Activated naive CD8-positive, alpha-beta T cell treated with anti-CD3 and anti-CD28 coated beads, Interleukin-2, amount 10 ng/mL, durations not matched to agents 7 days and 5 days (primary cell): ENCODE data around the gene GLRX2. TPM values are rescaled to one million over a fixed set of nuclear protein-coding genes. Genes with fewer than 3 reads are reported as not detected.

Source experiments
- ATAC-seq: fragments of 150-1000 bp; cut with Tn5 transposase; one replicate; pipeline ENCODE4 v1.10.0; 2021; ENCODE audit warnings: low read depth, moderate library complexity
- POLR2A ChIA-PET: fragments of 350-600 bp; sonication (Branson Sonifier 250); formaldehyde crosslinking; loops from one replicate; lab custom pipeline; 2021; ENCODE audit warnings: antibody characterized with exemption; lab: Charles Lee
- DNase-seq: peaks from one replicate; pipeline ENCODE4 v3.0.0; 2021
- H3K27ac Mint-ChIP-seq: one replicate; pipeline ENCODE4 v1.8.0; 2022; ENCODE audit warnings: mild to moderate bottlenecking, mixed read lengths
- H3K27me3 Mint-ChIP-seq: one replicate; pipeline ENCODE4 v1.8.0; 2022; ENCODE audit warnings: mild to moderate bottlenecking, moderate library complexity, mixed read lengths
- H3K36me3 Mint-ChIP-seq: one replicate; pipeline ENCODE4 v1.8.0; 2021; ENCODE audit warnings: mild to moderate bottlenecking, mixed read lengths
- H3K4me1 Mint-ChIP-seq: one replicate; pipeline ENCODE4 v1.8.0; 2021; ENCODE audit warnings: mixed read lengths
- H3K4me3 Mint-ChIP-seq: one replicate; pipeline ENCODE4 v1.8.0; 2022; ENCODE audit warnings: mild to moderate bottlenecking, moderate library complexity, mixed read lengths
- H3K9me3 Mint-ChIP-seq: one replicate; pipeline ENCODE4 v1.8.0; 2021; ENCODE audit warnings: mixed read lengths
- total RNA-seq, 2 experiments: library from RNA; stranded (reverse); gene quantifications; one replicate each; pipeline ENCODE4 v1.2.3, GENCODE V29; 2021

The GLRX2 gene, protein sequence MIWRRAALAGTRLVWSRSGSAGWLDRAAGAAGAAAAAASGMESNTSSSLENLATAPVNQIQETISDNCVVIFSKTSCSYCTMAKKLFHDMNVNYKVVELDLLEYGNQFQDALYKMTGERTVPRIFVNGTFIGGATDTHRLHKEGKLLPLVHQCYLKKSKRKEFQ
- total RNA-seq: 10 to 100 TPM; 18.0 to 18.3 TPM

GRCh38 chr1:193104907-193105820 is at the start of gene GLRX2:
TSS of gene GLRX2 (minus strand) at chr1:193105414. CDS start at chr1:193105382, 32 bp downstream.
- Mint-ChIP-seq H3K27me3 (peaks cover 17% of the 10 kb centered on the region), H3K27ac (peak within 1 kb of the TSS; percentile 74), H3K4me1 (peaks cover 13% of the 10 kb centered on the region), H3K36me3 (peaks cover 3% of the 10 kb centered on the region), H3K4me3 (peak within 1 kb of the TSS; percentile 92), H3K9me3 (no peaks in the 10 kb centered on the region)
- ATAC-seq: peak; percentile 93
- peak; percentile 63 for DNase-seq
- POLR2A ChIA-PET: interaction anchor here (3.2 kb wide), 1 partner anchor 47 kb away, joined by 15 read pairs; the partner anchor contains the start of genes RO60 and UCHL5

DNA sequence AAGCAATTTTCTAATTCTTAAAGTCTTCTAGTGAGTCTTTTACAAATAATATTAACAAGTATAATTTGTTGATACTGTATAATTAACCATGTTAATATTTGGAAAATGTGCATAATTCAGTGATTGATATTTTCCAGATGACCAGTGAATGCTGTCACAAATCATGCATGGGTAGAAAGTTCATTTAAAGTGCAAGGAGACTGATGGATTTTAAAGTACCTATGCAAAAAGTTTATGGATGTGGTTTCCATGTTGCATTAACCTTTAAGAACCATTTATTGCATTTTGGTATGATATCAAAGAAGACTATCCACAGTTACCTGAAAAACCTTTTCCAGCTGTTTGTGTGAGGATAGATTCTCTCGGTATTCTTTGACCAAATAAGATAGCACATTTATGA is 39.8 kb upstream of the GLRX2 start:
- Mint-ChIP-seq H3K27me3 (no peaks in the 10 kb centered on the region), H3K9me3 (no peaks in the 10 kb centered on the region), H3K4me3 (no peak overlapping the region), H3K4me1 (peaks cover 7% of the 10 kb centered on the region), H3K36me3 (peaks cover 29% of the 10 kb centered on the region), H3K27ac (no peak overlapping the region)
- POLR2A ChIA-PET: no interaction called here
- DNase-seq: no peak
- no peak for ATAC-seq

GRCh38 chr1:193144361-193144938 is 39.2 kb upstream of the GLRX2 start:
- POLR2A ChIA-PET: no interaction called here
- Mint-ChIP-seq H3K36me3 (peaks cover 35% of the 10 kb centered on the region), H3K27ac (no peak overlapping the region), H3K4me3 (no peak overlapping the region), H3K9me3 (no peaks in the 10 kb centered on the region), H3K4me1 (peaks cover 7% of the 10 kb centered on the region), H3K27me3 (no peaks in the 10 kb centered on the region)
- no peak for DNase-seq
- ATAC-seq: no peak

DNA sequence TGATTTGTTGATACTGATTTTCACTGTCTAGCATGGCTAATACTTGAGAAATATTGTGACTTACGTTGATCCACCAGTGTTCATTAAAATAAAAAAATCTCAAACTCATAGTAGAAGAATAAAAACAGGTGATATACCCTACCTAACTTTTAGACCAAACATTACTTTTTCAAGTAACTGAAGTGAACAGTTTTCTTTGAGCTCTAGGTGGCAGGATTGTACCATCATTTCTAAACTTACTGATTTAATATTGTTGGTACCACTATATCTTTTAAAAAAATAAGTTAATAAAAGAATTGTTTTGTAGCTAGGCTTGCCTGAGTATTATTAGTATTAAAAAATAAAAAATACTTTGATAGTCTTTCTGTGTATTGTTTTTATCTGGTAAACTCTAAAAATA is 38.1 kb upstream of the GLRX2 start:
- Mint-ChIP-seq H3K36me3 (peaks cover 37% of the 10 kb centered on the region), H3K27me3 (no peaks in the 10 kb centered on the region), H3K27ac (no peak overlapping the region), H3K4me3 (no peak overlapping the region), H3K9me3 (no peaks in the 10 kb centered on the region), H3K4me1 (peaks cover 7% of the 10 kb centered on the region)
- ATAC-seq (no peak), DNase-seq (no peak)
- POLR2A ChIA-PET: no interaction called here

- Mint-ChIP-seq H3K27me3 (no peaks in the 10 kb centered on the region), H3K27ac (no peak overlapping the region), H3K36me3 (peaks cover 38% of the 10 kb centered on the region), H3K4me3 (no peak overlapping the region), H3K4me1 (peaks cover 7% of the 10 kb centered on the region), H3K9me3 (no peaks in the 10 kb centered on the region)
- ATAC-seq (no peak), DNase-seq (no peak)
- POLR2A ChIA-PET: no interaction called here
These were observed 37.2 kb upstream of the GLRX2 start for GRCh38 chr1:193142409-193142808.

GRCh38 chr1:193141804-193142203 is 36.6 kb upstream of the GLRX2 start:
- no peak for DNase-seq
- no peaks in the 10 kb centered on the region for H3K9me3 Mint-ChIP-seq
- H3K36me3 Mint-ChIP-seq: peaks cover 37% of the 10 kb centered on the region
- POLR2A ChIA-PET: no interaction called here
- H3K27me3 Mint-ChIP-seq: no peaks in the 10 kb centered on the region
- H3K4me3 Mint-ChIP-seq: no peak overlapping the region
- ATAC-seq: peak; percentile 77
- H3K27ac Mint-ChIP-seq: peak overlapping the region; percentile 43
- peaks cover 7% of the 10 kb centered on the region for H3K4me1 Mint-ChIP-seq

- Mint-ChIP-seq H3K27ac (no peak overlapping the region), H3K9me3 (no peaks in the 10 kb centered on the region), H3K27me3 (no peaks in the 10 kb centered on the region), H3K36me3 (peaks cover 35% of the 10 kb centered on the region), H3K4me3 (no peak overlapping the region), H3K4me1 (peaks cover 9% of the 10 kb centered on the region)
- POLR2A ChIA-PET: no interaction called here
- ATAC-seq (no peak), DNase-seq (no peak)
These were observed 35.0 kb upstream of the GLRX2 start for GRCh38 chr1:193140254-193140653.

DNA sequence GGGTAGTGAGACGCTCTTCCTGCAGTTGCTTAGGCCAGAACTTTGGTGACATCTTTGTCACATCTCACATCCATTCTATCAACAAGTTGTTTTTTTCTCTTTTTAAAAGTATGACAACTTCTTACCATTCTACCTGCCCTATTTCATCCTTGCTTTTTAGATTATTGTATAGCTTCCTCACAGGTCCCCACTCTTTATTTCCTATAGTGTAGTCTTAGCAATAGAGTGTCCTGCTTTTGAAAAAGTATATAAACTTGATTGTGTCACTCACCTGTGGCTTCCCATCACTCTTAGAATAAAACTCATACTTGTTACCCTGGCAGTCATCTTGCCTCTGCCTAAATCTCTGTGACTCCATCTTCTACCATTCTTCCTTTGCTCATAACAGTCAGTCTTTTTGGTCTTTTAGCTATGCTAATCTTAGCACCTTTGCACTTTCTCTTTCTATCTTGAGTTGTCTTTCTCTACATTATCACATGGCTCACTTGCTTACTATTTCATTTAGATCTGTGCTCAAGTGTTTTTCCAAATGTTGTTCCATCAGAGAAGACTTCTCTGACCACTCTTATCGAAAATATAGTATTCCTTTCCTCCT is 26.1 kb upstream of the GLRX2 start:
- Mint-ChIP-seq H3K9me3 (no peaks in the 10 kb centered on the region), H3K27ac (peak overlapping the region; percentile 6), H3K36me3 (peaks cover 37% of the 10 kb centered on the region), H3K4me3 (no peak overlapping the region), H3K4me1 (peaks cover 19% of the 10 kb centered on the region), H3K27me3 (no peaks in the 10 kb centered on the region)
- DNase-seq (no peak), ATAC-seq (no peak)
- POLR2A ChIA-PET: no interaction called here

GRCh38 chr1:193125369-193125768 is 20.2 kb upstream of the GLRX2 start:
- peaks cover 14% of the 10 kb centered on the region for H3K36me3 Mint-ChIP-seq
- peaks cover 2% of the 10 kb centered on the region for H3K27me3 Mint-ChIP-seq
- H3K27ac Mint-ChIP-seq: no peak overlapping the region
- no peaks in the 10 kb centered on the region for H3K9me3 Mint-ChIP-seq
- peaks cover 30% of the 10 kb centered on the region for H3K4me1 Mint-ChIP-seq
- no peak overlapping the region for H3K4me3 Mint-ChIP-seq
- DNase-seq (no peak), ATAC-seq (no peak)
- POLR2A ChIA-PET: interaction anchor here (1.3 kb wide), 1 partner anchor 66 kb away, joined by 6 read pairs; the partner anchor contains the start of genes RO60 and UCHL5

- Mint-ChIP-seq H3K27me3 (peaks cover 13% of the 10 kb centered on the region), H3K36me3 (peaks cover 10% of the 10 kb centered on the region), H3K27ac (peak overlapping the region; percentile 23), H3K4me3 (peak overlapping the region; percentile 99), H3K9me3 (no peaks in the 10 kb centered on the region), H3K4me1 (peaks cover 28% of the 10 kb centered on the region)
- POLR2A ChIA-PET: interaction anchor here (0.6 kb wide), 1 partner anchor 54 kb away, joined by 4 read pairs; no protein-coding TSS in a partner anchor
- DNase-seq (no peak), ATAC-seq (no peak)
These were observed 18.5 kb upstream of the GLRX2 start for GRCh38 chr1:193123751-193124150.

GRCh38 chr1:193121616-193122593 is 16.7 kb upstream of the GLRX2 start, which contains the start of gene CDC73:
TSS of gene CDC73 (plus strand) at chr1:193122031. CDS start at chr1:193122201, 170 bp downstream.
- peaks cover 6% of the 10 kb centered on the region for H3K36me3 Mint-ChIP-seq
- H3K27ac Mint-ChIP-seq: peak within 1 kb of the TSS; percentile 98

DNA sequence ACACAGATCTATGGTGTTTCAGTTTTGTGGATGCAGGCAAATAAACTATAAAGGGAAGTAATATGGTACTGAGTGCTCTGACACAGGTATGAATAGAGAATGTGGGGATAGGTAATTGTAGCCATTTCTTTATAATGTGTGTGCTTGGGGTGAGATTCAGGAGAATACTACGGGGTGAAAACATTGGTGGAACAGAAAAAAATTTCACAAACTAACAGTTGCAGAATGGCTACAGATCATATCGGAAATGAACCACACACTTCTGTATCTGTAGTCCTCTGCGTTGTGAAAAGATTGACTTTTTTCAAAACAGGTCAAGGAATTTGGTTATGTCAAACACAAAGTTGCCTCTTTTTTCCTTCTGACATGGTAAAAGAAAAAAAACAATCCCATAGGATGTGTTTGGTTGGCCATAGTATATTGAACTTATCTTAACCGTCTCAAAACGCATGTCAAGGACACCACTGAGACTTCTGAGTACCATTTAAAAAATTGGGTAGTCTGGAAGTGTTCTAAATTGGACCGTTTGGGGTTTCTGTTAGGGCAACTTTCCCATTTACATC is 15.5 kb upstream of the GLRX2 start:
- Mint-ChIP-seq H3K4me3 (peak overlapping the region; percentile 99), H3K27ac (peak overlapping the region; percentile 98), H3K27me3 (peaks cover 23% of the 10 kb centered on the region), H3K36me3 (peaks cover 2% of the 10 kb centered on the region), H3K4me1 (peaks cover 24% of the 10 kb centered on the region), H3K9me3 (no peaks in the 10 kb centered on the region)
- no peak for ATAC-seq
- no peak for DNase-seq
- POLR2A ChIA-PET: interaction anchor here (0.6 to 2.8 kb wide), 4 partner anchors 9 to 311 kb away, joined by 3 to 30 read pairs (median 4); partner anchors contain the start of genes RO60 and UCHL5

More at GRCh38 chr1:193121616-193122593, 16.7 kb upstream of the GLRX2 start, which contains the start of gene CDC73:
- ATAC-seq: peak; percentile 96
- H3K4me3 Mint-ChIP-seq: peak within 1 kb of the TSS; percentile 99
- H3K9me3 Mint-ChIP-seq: no peaks in the 10 kb centered on the region
- POLR2A ChIA-PET: interaction anchor here (0.8 to 2.8 kb wide), 3 partner anchors 10 to 347 kb away, joined by 3 to 30 read pairs (median 4); partner anchors contain the start of genes RO60 and UCHL5
- peaks cover 17% of the 10 kb centered on the region for H3K27me3 Mint-ChIP-seq
- peak; percentile 99 for DNase-seq
- H3K4me1 Mint-ChIP-seq: peaks cover 26% of the 10 kb centered on the region
